CD4-positive, alpha-beta T cell treated with Interleukin-15 for 1 hour (primary cell): Measurements from ENCODE around the gene PSMG4.
"Not testable (repeated sequence)": the region's sequence is repeated elsewhere in the genome, so short reads cannot be mapped to it uniquely, and the experiment has no call there.

Experiments
- DNase-seq: peaks from one replicate; pipeline ENCODE4 v3.0.0-alpha.2; 2020

PSMG4 gene

DNA sequence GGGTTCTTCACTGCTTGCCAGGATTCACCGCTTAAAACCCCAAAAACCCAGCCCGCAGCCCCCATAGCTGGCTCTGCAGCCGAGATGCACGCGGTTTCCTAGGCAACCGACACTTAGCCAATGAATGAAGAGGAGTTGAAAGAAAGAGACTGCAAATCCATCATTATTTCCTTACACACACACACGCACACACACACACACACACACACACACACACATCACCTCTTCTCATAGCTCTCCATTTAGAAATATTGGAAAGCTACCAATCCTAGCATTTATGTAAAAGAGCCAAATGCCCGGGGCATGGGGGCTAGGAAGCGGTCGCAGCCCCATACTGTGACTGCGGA, 27.9 kb upstream of the PSMG4 start:
- no peak for DNase-seq

DNA sequence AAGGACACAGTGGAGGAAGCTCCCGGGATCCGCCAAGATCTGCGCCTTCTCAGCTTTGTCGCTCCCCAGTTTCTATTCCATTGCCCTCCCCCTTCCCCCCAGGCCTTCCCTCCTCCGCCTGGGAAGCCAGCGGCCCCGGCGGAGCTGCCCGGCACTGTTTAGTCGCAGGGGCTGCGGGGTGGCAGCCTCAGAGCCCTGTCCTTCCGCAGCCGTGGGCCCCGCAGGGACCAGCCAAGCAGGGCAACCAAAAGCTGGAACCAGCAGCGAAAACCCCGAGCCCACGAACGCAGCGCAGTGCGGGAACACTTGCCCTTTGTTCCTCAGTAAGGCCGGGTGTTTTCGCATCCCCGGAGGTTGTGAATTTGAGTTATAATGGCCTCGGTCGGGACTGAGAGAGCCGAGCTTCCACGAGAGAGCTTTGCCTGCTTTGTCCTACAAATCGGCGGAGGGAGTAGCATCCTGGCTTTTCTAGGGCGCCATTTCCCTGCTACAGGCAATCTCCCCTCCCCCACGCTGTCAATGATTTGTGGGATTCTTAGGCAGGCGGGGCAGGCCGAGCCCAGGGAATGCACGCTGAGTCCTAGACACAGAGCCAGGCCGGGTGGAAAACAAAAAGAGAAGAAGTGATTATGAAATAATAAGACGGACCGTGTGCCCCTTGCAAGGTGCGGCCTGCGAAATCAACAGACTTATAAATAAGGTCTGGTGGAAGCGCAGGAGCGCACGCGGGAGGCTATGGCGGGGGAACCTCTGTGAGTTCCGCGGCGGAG, 27.3 kb upstream of the PSMG4 start:
- no peak for DNase-seq

DNA sequence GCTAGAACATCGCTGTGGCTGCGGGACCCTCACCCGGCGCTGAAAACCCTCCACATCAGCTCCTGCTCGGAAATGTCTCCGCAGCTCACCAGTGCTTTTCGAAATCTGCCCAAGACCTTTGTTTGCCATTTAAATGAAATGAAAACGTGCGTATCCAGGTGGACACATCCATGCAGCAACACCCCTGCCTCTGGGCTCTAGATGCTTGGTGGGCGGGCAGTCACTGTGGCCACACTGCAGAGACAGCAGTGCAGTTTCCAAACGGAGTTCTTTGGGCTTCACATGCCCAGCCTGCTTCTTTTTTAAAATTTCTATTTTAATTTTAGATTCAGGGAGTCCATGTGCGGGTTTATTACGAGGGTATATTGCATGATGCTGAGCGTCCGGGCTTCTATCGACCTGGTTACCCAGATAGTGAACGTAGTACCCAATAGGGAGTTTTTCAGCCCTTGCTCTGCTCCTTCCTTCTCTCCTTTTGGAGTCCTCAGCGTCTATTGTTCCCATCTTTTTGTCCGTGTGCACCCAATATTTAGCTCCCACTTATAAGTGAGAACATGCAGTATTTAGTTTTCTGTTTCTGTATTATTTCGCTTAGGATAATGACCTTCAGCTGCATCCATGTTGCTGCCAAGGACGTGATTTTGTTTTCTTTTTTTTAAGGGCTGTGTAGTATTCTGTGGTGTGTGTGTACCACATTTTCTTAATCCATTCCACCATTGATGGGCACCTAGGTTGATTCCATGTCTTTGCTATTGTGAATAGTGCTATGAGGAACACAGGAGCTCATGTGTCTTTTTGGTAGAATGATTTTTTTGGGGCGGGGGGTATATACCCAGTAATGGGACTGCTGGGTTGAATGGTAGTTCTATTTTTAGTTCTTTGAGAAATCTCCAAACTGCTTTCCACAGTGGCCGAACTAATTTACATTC, 26.5 kb upstream of the PSMG4 start:
- DNase-seq: no peak

DNA sequence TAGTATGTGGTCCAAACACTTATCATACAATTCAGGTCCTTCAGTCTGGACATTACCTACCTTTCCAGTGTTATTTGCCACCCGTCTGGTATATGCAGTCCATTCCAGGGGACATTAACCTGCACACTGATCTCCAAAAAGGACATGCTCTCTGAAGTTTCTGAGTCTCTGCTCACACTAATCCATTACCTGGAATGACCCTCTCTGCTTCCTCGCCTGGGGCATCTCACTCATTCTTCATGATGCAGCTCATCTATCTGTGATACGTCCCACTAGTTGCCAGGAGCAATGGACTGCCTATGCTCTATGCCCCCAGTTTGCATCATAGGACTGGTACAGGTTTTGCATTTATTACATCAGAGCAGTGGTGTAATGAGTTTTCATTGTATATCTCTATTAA, 25.4 kb upstream of the PSMG4 start:
- no peak for DNase-seq

DNA sequence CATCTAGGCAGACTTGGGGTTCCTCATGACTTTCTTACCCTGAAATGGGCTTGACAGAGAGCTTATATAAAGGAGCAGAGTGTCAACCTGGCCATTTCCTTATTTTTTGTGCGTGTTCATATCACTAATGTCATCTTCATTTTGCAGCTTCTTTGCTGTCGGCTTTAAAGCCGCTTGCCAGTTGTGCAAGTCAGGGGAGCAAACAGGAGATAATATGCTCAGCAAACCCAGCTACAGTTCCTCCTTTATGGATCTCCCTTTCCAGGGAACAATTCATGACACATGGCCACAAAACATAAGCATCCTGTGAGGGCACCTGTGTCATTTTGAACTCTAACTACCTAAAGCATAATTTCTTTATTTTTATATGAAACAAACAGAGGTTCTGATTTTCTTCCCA, 24.8 kb upstream of the PSMG4 start:
- DNase-seq: no peak

DNA sequence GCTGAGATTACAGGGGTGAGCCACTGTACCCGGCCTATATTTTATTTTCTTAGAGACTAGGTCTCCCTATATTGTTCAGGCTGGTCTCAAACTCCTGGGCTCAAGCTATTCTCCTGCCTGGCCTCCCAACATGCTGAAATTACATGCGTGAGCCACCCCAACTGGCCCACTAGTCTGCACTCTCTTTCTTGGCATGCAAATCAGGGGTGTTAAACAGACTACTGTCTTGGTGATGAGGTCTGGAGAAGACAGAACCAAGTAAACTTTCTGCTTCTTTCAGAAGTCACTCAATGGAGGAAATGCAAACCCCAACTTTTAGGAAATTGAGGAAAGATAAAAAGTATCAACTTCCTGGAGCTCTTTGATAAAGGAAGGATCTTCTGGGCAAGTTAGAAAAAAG, 23.3 kb upstream of the PSMG4 start:
- no peak for DNase-seq

DNA sequence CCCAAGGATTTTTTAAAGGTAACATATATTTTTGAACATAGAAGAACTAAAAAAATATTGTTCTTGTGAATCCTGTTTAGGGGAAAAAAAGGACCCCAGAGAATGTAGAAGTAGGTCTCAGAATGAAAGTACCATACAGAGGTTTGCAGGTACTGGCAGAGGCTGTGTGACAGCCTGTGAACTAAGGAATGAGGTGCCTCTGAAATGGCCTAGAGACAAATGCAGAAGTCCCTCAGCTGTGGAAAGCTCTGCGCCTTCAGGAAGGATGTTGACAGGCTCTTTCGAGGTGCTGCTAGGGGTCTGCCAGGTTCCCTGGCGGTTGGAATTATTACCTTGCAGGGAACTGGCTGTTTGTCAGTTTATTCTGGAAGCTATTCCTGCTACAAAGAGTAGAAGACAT, 22.7 kb upstream of the PSMG4 start:
- DNase-seq: no peak

DNA sequence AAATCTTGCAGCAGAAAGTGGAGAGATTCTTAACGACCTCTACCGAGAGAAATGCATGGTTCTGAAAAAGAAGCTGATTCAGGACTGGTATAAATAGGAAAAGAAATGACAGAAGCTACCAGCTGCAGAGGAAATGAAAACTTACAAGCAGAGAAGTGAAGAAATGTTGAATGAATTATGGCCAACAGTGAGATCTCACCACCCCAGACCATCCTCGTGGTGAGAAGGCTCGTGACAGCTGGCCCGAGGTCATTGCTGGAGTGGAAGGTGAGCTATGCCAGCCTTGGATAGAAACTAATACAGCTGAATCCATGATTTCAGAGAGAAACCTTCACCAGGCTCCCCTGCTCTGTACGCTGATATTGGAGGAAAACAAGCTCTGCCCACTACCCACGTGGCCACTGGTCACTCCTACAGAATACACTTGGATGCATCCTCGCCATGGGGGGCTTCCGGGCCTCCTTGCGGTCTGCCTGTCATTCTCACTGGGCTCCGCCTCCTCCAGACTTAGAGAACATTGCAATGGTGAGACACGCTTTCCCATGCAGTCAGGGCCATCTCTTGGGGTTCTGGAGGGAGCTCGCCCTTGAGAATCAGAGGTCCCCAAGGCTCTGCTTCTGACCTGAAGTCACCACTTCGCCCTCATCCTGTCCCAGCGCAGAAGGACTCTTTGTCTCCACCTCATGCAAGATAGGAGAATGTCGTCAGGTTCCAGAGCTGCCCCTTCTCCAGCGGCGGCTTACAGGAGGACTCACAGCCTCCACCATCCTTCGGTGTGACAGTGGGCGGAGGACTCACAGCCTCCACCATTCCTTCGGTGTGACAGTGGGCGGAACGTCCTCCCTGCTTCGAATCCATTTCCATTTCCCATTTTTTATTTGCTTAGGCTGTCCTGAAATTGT, 20.7 kb upstream of the PSMG4 start:
- no peak for DNase-seq

DNA sequence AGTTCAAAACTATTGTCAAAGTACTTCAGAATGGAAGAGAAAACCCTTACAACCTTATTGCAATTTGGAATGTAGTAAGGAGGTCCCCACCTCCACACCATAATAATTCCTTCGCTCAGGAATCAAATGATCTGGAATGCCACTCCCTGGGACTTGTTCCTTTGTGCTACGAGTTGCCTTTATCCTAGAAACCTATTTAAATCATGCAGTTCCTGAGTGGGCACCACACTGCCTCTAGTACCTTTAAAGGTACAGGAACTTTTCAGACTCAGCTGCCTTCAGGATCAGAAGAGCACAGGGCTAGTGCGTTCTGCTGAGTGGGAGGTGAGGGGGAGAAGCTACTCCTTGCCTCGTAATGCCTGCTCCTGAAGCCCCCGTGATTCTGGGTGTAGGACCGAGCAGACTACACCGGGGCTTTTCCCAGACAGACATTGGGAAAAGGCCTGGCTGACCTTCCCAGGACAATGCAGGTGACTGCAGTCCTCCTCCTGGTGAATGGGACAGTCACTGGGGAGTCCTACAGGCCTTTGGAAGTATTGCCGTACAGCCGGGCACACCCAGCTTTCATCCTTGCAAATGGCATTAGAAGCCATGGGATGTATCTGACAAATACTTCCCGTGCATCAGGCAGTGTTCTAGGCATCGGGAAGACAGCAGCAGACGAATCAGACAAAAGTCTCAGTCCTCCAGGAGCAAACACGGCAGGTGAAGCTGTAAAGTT, 19.5 kb upstream of the PSMG4 start:
- DNase-seq: no peak

DNA sequence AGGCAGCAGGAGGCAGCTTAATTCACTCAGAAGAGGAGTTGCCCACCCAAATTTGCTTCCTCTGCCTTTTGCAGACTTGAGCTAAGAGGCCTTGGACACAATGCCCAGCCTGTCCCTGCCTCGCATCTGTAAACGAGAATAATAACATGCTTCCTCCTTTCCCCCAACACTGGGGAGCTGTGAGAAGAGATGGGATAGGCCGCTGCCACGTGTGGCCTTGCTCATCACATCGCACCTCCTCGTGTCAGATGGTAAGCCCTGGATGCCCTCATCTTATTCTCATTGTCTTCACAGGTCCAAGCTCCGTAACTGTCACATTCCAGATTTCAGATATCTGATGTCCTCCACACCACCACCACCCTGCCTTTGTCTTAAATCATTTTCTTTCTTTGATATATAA, 18.2 kb upstream of the PSMG4 start:
- DNase-seq: no peak

DNA sequence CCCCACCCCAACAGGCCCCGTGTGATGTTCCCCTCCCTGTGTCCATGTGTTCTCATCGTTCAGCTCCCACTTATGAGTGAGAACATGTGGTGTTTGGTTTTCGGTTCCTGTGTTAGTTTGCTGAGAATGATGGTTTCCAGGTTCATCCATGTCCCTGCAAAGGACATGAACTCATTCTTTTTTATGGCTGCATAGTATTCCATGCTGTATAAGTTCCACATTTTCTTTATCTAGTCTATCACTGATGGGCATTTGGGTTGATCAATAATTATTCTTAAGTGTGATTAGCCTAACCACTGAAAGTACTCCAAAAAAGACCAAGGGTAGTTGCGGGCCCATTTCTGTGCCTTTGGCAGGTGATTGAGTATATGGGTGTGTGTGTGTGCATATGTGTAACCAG, 17.0 kb upstream of the PSMG4 start:
- DNase-seq: not testable (repeated sequence)

DNA sequence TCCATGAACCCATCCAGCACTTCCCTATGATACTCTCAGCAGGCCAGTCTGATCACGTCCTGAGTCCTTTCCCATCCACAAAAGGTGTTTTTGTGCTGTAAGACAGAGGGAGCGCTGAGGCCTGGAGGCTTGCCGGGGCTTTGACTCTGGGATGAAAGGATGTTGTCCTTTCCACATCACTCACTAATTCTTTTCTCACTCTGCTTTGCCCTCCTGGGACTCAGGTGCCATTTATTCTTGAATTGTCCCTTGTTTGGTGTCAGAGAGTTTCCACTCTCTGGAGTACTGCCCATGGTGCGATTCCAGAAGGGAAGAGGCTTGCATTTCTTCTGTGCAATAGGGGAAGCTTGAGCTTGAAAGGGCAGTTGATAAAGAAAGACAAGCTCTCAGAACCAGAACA, 16.0 kb upstream of the PSMG4 start:
- no peak for DNase-seq

DNA sequence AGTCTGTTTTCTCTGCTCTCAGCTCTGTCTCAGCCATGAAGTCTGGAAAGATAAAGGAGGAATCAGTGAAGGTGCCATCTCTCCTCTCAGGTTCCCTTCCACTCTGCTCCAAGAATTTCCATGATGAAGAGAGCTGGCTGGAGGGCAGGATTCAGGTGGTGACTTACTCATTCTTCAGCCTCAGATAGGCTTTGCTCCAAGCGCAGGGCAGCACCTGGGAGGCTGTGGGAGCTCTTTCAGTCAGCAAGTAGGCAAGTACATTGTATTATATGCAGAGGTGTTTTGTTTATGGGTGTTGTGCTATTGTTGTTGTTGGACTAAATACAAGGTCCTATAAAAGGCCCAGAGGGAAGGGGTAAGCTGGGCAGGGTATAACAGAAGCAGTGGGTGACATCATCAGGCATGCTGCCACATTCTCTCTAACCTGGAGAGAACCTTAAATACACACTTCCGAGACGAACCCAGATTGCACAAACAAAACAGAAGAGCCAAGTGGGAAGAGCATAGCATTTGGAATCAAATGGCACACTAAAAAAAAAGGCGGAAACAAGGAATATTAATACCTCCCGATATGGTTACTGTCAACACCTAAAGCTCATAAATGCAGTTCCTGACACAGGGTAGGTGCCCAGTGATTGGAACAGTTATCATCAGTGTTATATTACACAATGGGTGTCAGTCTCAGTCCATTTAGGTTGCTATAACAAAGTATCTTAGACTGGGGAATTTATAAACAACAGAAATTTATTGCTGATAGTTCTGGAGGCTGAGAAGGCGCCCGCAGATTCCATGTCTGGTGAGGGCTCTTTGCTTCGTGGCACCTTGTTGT, 14.5 kb upstream of the PSMG4 start:
- DNase-seq: no peak

DNA sequence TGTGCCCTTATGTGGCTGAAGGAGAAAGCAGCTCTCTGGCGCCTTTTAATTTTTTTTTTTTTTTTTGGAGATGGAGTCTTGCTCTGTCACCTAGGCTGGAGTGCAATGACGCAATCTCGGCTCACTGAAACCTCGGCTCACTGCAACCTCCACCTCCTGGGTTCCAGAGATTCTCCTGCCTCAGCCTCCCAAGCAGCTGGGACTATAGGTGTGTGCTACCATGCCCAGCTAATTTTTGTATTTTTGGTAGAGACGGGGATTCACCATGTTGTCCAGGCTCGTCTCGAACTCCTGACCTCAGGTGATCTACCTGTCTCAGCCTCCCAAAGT, 13.9 kb upstream of the PSMG4 start:
- not testable (repeated sequence) for DNase-seq

DNA sequence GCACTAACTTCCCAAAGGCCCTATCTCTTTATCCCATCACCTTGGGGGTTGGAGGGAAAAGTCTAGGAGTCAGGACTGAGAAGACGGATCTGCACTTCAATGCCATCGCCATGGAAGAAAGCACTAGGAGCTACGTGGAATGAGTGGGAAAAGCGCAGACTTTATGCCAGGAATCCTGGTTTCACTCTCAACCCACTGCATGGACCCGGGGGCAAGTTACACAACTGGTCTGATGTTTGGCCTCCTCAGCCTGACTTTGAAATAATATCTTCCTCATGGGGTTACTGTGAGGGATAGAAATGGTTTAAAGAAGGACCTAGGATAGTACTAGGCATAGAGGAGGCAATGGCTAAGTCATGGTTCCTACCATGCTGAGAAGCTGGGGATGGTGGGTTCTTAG, 13.5 kb upstream of the PSMG4 start:
- DNase-seq: no peak

DNA sequence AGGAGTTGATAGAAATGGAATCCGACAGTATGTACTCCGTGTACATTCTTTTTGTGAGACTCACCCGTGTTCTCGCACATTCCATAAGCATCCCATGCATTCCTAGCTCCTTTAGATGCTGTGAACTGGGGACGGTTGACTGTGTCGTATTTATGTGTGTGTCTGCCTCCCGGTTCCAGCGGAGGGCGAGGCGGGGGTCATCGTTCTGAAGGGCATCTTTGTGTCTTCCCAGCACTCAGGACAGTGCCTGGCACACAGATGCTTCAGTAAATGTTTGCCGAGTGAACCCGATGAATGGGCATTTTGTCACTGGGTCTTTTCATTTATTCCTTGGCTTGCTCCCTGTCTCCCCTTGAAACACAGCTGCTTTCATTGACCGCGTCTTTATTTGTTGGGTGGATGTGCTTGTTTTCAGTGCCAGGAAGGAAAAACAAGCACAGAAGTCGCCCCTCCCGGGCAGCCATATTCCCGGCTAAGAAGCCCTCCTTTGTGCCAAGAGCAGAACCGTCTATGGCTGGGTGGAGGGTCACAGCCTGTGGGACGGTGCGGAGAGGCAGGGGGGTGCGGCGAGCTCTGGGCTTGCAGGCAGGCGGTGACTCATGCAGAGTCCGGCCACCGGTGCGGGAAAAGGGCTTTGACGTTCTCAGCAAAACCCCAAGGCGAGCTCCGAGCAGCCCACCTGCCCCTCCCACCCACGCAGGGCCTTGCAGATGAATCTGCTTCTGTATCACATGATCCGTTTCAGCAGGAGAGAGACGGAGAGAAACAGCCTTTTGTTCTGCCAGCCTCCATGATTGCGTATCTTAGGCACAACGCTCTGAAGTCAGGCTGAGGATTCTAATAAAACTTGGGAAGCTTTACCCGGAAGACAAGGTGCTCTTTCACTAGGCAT, 11.2 kb upstream of the PSMG4 start:
- DNase-seq: no peak

DNA sequence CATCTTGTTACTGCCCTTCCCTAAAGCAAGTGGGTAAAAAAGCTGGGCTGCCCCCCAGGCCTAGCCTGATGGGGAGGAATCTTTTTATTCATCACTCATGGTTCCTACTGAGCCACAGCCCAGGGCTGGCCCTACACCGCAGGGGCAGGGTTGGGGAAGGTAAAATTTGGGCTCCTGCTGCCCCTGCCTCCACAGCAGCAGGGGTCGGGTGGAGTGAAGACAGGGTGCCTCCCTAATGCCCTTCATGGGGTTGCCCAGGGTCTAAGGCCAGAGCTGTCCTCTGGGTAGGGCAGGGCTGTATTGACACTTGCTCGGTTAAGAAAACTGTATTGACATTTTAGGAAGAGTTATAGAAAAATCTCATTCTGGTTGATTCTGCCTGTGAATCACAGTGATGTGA, 8.9 kb upstream of the PSMG4 start:
- DNase-seq: no peak

DNA sequence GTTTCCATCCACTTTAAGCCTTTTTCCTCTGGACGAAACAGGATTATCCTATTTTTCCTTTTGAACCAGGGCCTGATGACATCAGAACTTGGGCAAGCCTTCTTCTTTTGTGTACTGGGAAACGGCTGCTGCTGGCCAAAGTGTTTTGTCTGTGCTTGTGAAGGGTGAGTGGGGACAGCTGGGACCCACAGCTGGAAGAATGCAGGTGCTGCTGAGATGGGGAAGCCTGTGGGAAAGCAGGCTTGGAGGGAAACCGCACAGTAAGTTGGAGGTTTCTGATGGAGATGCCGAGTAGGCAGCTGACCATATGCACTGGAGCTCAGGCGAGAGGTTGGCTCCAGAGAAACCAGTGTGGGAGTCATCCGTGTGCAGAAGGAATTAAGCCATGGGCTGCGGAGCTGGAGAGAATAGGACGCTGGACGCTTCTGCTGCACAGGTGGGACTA, 8.5 kb upstream of the PSMG4 start:
- no peak for DNase-seq

DNA sequence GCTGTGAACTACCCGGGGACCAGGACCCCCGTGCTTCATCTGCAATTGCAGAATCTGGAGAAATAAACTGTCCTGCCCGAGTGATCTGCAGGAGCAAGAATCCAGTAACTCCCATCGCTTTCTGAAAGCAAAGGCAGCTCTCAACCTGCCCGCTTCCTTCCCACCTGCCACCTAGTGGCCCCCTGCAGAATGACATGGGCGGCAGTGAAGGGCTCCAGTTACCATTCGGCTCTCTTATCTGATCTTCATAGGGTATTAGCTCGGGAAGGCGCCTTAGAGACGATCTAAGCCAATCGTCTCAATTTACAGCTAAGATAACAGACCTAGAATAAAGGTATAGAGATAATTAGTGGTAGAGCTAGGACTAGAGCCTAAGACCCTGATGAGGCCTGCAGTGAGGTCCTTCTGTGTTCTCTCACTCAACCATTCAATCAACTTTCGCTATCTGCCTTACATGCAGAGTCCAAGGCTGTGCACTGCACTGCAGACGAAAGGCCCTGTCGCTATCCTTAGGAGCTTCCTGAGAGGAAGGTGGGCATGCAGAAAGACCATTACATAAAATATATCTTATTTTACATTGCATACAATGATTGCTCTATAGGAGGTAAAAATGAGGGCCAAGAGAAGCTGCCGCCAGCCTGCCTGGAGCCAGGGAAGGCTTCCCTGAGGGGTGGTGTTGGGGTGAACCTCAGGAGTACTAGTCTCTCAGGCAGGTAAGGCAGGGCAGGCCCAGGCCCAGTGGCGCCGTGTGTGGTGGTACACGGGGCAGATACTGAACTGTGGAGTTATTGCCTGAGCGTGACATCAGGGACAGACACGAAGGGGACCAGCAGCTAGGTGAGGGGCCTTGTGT, 7.1 kb upstream of the PSMG4 start:
- peak; percentile 76 for DNase-seq

DNA sequence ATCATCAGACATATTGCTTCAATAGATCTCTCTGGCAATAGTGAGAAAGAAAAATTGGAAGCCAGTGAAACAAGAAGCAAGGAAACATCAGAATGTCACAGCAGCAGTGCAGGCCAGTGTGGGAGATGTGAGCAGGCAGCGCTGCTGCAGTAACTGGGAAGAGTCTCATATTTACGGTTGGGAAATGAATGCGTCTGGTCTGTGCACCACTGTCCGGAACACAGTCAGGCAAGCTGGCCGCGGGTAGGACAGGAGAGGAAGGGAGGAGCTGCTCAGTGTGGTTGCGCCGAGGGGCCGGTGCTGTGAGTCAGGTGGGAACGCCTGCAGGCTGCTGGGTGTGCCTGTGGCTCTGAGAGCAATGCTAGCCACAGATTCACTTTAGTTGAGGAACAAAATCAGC, 6.4 kb upstream of the PSMG4 start:
- no peak for DNase-seq
